CD4-positive, CD25-positive, alpha-beta regulatory T cell (primary cell): ENCODE results near the gene SHROOM1. TPM values are rescaled to one million over a fixed set of nuclear protein-coding genes. Genes with fewer than 3 reads are reported as not detected.
A peak's percentile ranks its signal among the peaks of the same experiment; 100 is the strongest.

ENCODE experiments used
- ATAC-seq, 2 donors: fragments of 150-1000 bp; cut with Tn5 transposase; one replicate each; pipeline ENCODE4 v1.10.0; 2021; ENCODE audit warnings: low read depth in 2 of 2, moderate number of reproducible peaks in 2 of 2, moderate library complexity in 1 of 2
- DNase-seq, 3 donors: peaks; one replicate each; pipeline versions ENCODE4 v3.0.0 to v3.0.0-alpha.2; 2012 to 2022; ENCODE audit warnings: mixed read lengths in 1 of 3
- H3K27ac ChIP-seq: one replicate; pipeline ENCODE4 v1.7.0; 2013; ENCODE audit warnings: mild to moderate bottlenecking, low read length; ENCODE audit not compliant: insufficient read depth, poor library complexity, severe bottlenecking
- H3K27me3 ChIP-seq: one replicate; pipeline ENCODE4 v1.7.0; 2013; ENCODE audit warnings: low read length; ENCODE audit not compliant: control insufficient read depth, insufficient read depth
- H3K36me3 ChIP-seq: one replicate; pipeline ENCODE4 v1.7.0; 2013; ENCODE audit warnings: mild to moderate bottlenecking, low read length, moderate library complexity; ENCODE audit not compliant: control insufficient read depth, insufficient read depth
- H3K4me1 ChIP-seq: 2 replicates; pipeline ENCODE4 v1.7.0; 2013; ENCODE audit warnings: mild to moderate bottlenecking, low read length; ENCODE audit not compliant: insufficient read depth, control insufficient read depth, poor library complexity, severe bottlenecking
- H3K4me3 ChIP-seq: one replicate; pipeline ENCODE4 v1.7.0; 2013; ENCODE audit warnings: low read depth, mild to moderate bottlenecking, low read length, moderate library complexity
- H3K9me3 ChIP-seq, 2 experiments: 1 replicate in 1 of 2; 2 replicates in 1 of 2; pipeline ENCODE4 v1.7.0; 2013; ENCODE audit warnings: low read length in 2 of 2, mild to moderate bottlenecking in 1 of 2, moderate library complexity in 1 of 2; ENCODE audit not compliant: control insufficient read depth in 2 of 2
- H3K27ac Mint-ChIP-seq, 3 donors: one replicate each; pipeline ENCODE4 v1.8.0; 2020 to 2022; ENCODE audit warnings: mild to moderate bottlenecking in 3 of 3, mixed read lengths in 3 of 3, moderate library complexity in 2 of 3
- H3K27me3 Mint-ChIP-seq: one replicate; pipeline ENCODE4 v1.8.0; 2022; ENCODE audit warnings: mild to moderate bottlenecking, mixed read lengths
- H3K36me3 Mint-ChIP-seq: one replicate; pipeline ENCODE4 v1.8.0; 2020; ENCODE audit warnings: mixed read lengths
- H3K4me1 Mint-ChIP-seq, 4 donors: one replicate each; pipeline ENCODE4 v1.8.0; 2020 to 2022; ENCODE audit warnings: mixed read lengths in 4 of 4, mild to moderate bottlenecking in 1 of 4
- H3K4me3 Mint-ChIP-seq, 4 donors: one replicate each; pipeline ENCODE4 v1.8.0; 2020 to 2022; ENCODE audit warnings: mild to moderate bottlenecking in 4 of 4, mixed read lengths in 4 of 4, moderate library complexity in 3 of 4
- H3K9me3 Mint-ChIP-seq, 7 donors: one replicate each; pipeline ENCODE4 v1.8.0; 2020 to 2022; ENCODE audit warnings: mixed read lengths in 7 of 7, mild to moderate bottlenecking in 3 of 7, moderate library complexity in 2 of 7
- polyA plus RNA-seq, 4 donors: library from polyadenylated mRNA; unstranded; fragments of 300-500 nt; fragmentation: Illumina TruSeq; gene quantifications; one replicate each; pipeline ENCODE4 v1.2.3, GENCODE V29; 2021
- total RNA-seq: library from RNA; stranded (reverse); gene quantifications from one replicate; pipeline ENCODE4 v1.2.3, GENCODE V29; 2022

Gene SHROOM1
- total and polyA plus RNA-seq, 5 donors from 2014 or later, result 0.12 TPM; not detected in 4

DNA sequence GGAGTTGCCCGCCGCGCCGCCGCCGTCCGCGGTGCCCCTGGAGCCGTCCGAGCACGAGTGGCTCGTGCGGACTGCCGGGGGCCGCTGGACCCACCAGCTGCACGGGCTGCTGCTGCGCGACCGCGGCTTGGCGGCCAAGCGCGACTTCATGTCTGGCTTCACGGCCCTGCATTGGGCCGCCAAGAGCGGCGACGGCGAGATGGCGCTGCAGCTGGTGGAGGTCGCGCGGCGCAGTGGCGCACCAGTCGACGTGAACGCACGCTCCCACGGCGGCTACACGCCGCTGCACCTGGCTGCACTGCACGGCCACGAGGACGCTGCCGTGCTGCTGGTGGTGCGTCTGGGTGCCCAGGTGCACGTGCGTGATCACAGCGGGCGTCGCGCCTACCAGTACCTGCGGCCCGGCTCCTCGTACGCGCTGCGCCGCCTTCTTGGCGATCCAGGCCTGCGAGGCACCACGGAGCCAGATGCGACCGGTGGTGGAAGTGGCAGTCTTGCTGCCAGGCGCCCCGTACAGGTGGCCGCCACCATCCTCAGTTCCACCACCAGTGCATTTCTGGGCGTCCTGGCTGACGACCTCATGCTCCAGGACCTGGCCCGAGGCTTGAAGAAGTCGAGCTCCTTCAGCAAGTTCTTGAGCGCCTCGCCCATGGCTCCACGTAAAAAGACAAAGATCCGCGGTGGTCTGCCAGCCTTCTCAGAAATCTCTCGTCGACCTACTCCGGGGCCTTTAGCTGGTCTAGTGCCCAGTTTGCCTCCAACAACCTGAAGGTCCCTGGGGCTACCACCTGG lies 15.7 kb downstream of the SHROOM1 start:
- ATAC-seq (no peak), DNase-seq (no peak)
- Mint-ChIP-seq H3K4me1 (peaks cover 6 to 18% (median 11%) of the 10 kb centered on the region in 4 donors), H3K27ac (no peak overlapping the region), H3K4me3 (peak overlapping the region; percentile 39 to 87 (median 58)), H3K9me3 (peaks cover 0 to 3% (median 0%) of the 10 kb centered on the region in 7 donors), H3K27me3 (peaks cover 80% of the 10 kb centered on the region), H3K36me3 (no peaks in the 10 kb centered on the region)
- Histone ChIP-seq H3K36me3 (no peaks in the 10 kb centered on the region), H3K4me1 (peaks cover 16% of the 10 kb centered on the region), H3K9me3 (no peaks in the 10 kb centered on the region), H3K27ac (no peak overlapping the region), H3K4me3 (no peak overlapping the region), H3K27me3 (peaks cover 23% of the 10 kb centered on the region)

DNA sequence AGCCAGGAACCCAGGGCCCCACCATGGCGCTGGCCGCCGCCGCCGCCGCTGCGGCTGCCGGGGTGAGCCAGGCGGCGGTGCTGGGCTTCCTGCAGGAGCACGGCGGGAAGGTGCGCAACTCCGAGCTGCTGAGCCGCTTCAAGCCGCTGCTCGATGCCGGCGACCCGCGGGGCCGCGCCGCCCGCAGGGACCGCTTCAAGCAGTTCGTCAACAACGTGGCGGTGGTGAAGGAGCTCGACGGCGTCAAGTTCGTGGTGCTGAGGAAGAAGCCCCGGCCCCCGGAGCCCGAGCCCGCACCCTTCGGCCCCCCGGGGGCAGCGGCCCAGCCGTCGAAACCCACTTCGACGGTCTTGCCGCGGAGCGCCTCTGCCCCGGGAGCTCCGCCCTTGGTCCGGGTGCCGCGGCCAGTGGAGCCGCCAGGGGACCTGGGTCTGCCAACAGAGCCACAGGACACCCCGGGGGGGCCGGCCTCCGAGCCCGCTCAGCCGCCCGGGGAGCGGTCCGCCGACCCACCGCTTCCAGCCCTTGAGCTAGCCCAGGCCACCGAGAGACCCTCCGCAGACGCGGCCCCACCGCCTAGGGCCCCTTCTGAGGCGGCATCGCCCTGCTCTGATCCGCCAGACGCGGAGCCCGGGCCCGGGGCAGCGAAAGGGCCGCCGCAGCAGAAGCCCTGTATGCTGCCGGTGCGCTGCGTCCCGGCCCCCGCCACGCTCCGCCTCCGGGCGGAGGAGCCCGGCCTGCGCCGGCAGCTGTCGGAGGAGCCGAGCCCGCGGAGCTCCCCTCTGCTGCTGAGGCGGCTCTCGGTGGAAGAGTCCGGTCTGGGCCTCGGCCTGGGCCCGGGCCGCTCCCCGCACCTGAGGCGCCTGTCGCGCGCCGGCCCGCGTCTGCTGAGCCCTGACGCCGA lies 16.6 kb downstream of the SHROOM1 start:
- Mint-ChIP-seq H3K27me3 (peaks cover 78% of the 10 kb centered on the region), H3K9me3 (peaks cover 0 to 4% (median 0%) of the 10 kb centered on the region in 7 donors), H3K27ac (no peak overlapping the region), H3K36me3 (no peaks in the 10 kb centered on the region), H3K4me1 (peaks cover 4 to 14% (median 10%) of the 10 kb centered on the region in 4 donors), H3K4me3 (no peak overlapping the region)
- ATAC-seq (peak in 1 of 2 donors; percentile 41), DNase-seq (peak in 1 of 3 donors; percentile 26)
- Histone ChIP-seq H3K4me1 (peaks cover 16% of the 10 kb centered on the region), H3K4me3 (no peak overlapping the region), H3K27me3 (peaks cover 25% of the 10 kb centered on the region), H3K27ac (no peak overlapping the region), H3K36me3 (no peaks in the 10 kb centered on the region), H3K9me3 (no peaks in the 10 kb centered on the region)

DNA sequence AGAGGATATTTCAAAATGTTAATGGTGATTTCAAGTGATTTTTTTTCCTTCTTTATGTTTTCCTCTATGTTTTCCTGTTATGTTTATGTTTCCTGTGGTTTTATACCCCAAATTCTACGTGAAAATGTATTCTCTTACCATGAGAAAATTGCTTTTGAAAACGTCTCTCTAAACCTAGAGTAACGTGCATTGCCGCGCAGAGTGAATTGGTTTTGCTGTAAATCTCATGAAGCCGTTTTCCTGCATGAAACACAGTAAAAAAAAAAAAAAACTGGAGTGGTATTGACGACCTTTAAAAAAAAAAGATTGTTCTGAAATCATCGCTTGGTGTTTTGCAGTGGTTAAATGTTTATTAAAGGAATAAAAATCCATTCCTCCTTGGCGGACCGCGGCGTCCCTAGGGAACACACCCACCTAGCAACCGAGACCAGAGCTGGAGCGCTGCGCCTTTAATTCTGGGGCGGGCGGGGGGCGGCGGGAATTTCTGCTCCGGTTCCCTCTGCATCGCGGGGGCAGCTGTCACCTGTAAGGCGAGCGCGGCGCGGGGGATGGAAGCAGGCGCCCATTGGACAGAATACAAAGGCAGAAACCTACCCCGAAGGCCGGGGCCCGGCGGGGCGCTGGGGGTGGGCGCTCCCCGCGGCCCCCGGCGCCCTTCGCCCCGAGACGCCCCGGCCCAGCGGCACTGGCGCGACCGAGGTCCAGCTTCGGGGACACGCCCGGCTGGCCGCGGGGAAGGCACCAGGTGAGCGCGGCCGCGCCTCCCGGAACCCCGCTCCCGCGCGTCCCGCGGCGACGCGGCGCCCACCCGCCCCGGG lies 17.5 kb downstream of the SHROOM1 start, which contains the start of gene SOWAHA:
TSS of gene SOWAHA (plus strand) at position 522 of the 818 bp plus-strand sequence. CDS start 320 bp downstream, outside the sequence.
- DNase-seq, result no peak
- H3K4me1 ChIP-seq, result peaks cover 16% of the 10 kb centered on the region
- H3K27ac Mint-ChIP-seq, result peak within 1 kb of the TSS in 1 of 3 donors; percentile 80
- peak within 1 kb of the TSS; percentile 41 for H3K4me3 ChIP-seq
- H3K36me3 ChIP-seq, result no peaks in the 10 kb centered on the region
- no peak within 1 kb of the TSS for H3K27ac ChIP-seq
- peaks cover 79% of the 10 kb centered on the region for H3K27me3 Mint-ChIP-seq
- H3K36me3 Mint-ChIP-seq, result no peaks in the 10 kb centered on the region
- peaks cover 31% of the 10 kb centered on the region for H3K27me3 ChIP-seq
- H3K4me3 Mint-ChIP-seq, result peak within 1 kb of the TSS; percentile 6 to 89 (median 84)
- no peaks in the 10 kb centered on the region for H3K9me3 ChIP-seq
- ATAC-seq, result no peak
- peaks cover 4 to 14% (median 10%) of the 10 kb centered on the region in 4 donors for H3K4me1 Mint-ChIP-seq
- H3K9me3 Mint-ChIP-seq, result peaks cover 0 to 4% (median 0%) of the 10 kb centered on the region in 7 donors

DNA sequence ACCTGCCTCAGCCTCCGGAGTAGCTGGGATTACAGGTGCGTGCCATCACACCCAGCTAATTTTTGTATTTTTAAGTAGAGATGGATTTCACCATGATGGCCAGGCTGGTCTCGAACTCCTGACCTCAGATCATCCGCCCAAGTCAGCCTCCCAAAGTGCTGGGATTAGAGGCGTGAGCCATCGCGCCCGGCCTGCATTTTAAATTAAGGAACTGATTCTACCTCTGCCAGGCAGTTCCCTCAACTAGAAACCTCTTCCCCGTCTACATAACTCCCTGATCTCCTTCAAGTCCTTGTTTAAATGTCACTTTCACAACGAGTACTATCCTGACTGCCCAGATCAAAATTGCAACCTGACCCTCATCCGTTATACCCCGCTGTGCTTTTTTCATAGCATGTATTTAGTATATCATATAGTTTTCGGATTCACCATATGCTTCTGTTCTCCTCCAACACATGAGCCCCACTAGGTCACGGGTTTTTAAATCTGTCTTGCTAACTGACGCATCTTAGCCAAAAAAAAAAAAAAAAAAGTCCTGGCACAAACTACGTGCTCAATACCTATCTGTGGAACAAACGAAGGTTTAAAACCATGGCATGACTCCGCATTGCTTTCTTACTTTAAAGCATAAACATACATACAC lies 18.2 kb downstream of the SHROOM1 start:
- DNase-seq, result no peak
- peaks cover 16% of the 10 kb centered on the region for H3K4me1 ChIP-seq
- H3K27me3 Mint-ChIP-seq, result peaks cover 80% of the 10 kb centered on the region
- no peak for ATAC-seq
- no peak overlapping the region for H3K27ac Mint-ChIP-seq
- H3K4me3 ChIP-seq, result peak overlapping the region; percentile 41
- peak overlapping the region in 3 of 4 donors; percentile 6 to 89 (median 83) for H3K4me3 Mint-ChIP-seq
- peaks cover 4 to 14% (median 10%) of the 10 kb centered on the region in 4 donors for H3K4me1 Mint-ChIP-seq
- no peaks in the 10 kb centered on the region for H3K36me3 ChIP-seq
- no peaks in the 10 kb centered on the region for H3K9me3 ChIP-seq
- H3K27ac ChIP-seq, result no peak overlapping the region
- H3K27me3 ChIP-seq, result peaks cover 31% of the 10 kb centered on the region
- peaks cover 0 to 4% (median 0%) of the 10 kb centered on the region in 7 donors for H3K9me3 Mint-ChIP-seq
- H3K36me3 Mint-ChIP-seq, result no peaks in the 10 kb centered on the region

DNA sequence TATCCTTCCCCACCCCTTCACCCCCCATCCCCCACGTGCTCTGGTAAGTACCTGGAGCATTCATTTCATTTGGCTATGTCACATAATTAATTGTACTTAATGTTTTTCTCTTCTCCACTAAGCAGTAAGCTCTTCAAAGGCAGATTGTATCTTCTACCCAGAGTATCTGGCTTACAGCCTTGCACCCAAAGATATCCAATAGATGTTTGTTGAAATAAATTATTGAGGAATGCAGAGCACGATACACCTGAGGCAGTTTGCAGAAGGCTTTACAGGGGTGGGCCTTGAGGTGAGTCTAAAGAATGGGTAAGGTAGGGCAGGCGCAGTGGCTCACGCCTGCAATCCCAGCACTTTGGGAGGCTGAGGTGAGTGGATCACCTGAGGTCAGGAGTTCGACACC lies 19.8 kb downstream of the SHROOM1 start:
- H3K27me3 Mint-ChIP-seq, result peaks cover 70% of the 10 kb centered on the region
- no peak for ATAC-seq

DNA sequence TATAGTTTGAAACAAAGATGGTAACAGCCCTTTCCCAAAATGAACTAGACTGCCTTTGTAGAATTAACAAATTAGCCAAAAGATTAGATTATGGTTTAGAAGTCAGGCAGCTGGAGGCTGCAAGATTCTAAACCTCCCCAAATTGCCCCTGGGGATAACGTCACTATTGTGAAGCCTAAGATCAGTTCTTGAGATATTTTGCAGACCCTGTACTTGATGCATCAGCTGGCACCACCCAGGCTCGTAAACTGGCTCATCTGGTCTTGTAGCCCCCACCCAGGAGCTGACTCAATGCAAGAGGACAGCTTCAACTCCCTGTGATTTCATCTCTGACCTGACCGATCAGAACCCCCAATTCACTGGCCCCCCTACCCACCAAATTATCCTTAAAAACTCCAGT lies 21.6 kb downstream of the SHROOM1 start:
- Mint-ChIP-seq H3K27me3 (peaks cover 78% of the 10 kb centered on the region), H3K9me3 (peaks cover 0 to 6% (median 0%) of the 10 kb centered on the region in 7 donors), H3K27ac (no peak overlapping the region), H3K36me3 (no peaks in the 10 kb centered on the region), H3K4me3 (no peak overlapping the region), H3K4me1 (peaks cover 4 to 10% (median 8%) of the 10 kb centered on the region in 4 donors)
- peaks cover 31% of the 10 kb centered on the region for H3K27me3 ChIP-seq
- H3K4me1 ChIP-seq, result peaks cover 13% of the 10 kb centered on the region
- H3K4me3 ChIP-seq, result no peak overlapping the region
- H3K9me3 ChIP-seq, result no peaks in the 10 kb centered on the region
- H3K36me3 ChIP-seq, result no peaks in the 10 kb centered on the region
- DNase-seq (no peak), ATAC-seq (no peak)
- no peak overlapping the region for H3K27ac ChIP-seq

More for the DNA sequence above, 19.8 kb downstream of the SHROOM1 start:
- Histone ChIP-seq H3K36me3 (no peaks in the 10 kb centered on the region), H3K4me3 (no peak overlapping the region), H3K27ac (no peak overlapping the region), H3K27me3 (peaks cover 31% of the 10 kb centered on the region), H3K9me3 (no peaks in the 10 kb centered on the region), H3K4me1 (peaks cover 16% of the 10 kb centered on the region)
- Mint-ChIP-seq H3K27ac (no peak overlapping the region), H3K4me3 (peak overlapping the region in 1 of 4 donors; percentile 69), H3K36me3 (no peaks in the 10 kb centered on the region), H3K9me3 (peaks cover 0 to 4% (median 0%) of the 10 kb centered on the region in 7 donors), H3K4me1 (peaks cover 4 to 14% (median 10%) of the 10 kb centered on the region in 4 donors)
- no peak for DNase-seq
